Uterus (tissue), 2 donors: Measurements from ENCODE around the gene FAM114A2.

Source experiments
- POLR2A ChIP-seq, 2 donors: fragments of 450-650 bp; IDR thresholded peaks; one replicate each; pipeline ENCODE4 v1.6.1; 2016; ENCODE audit warnings: antibody characterized with exemption in 2 of 2, mild to moderate bottlenecking in 1 of 2, moderate library complexity in 1 of 2
- TF ChIP-seq, protein P1 (sequence below), 4 experiments: fragments of 200-600 bp in 2 of 4; fragments of 450-650 bp in 2 of 4; sonication (generic) in 2 of 4; IDR thresholded peaks; one replicate each; pipeline ENCODE4 v1.5.1; 2016 to 2019; ENCODE audit warnings: antibody characterized with exemption in 4 of 4, mild to moderate bottlenecking in 2 of 4, moderate library complexity in 1 of 4

DNA sequence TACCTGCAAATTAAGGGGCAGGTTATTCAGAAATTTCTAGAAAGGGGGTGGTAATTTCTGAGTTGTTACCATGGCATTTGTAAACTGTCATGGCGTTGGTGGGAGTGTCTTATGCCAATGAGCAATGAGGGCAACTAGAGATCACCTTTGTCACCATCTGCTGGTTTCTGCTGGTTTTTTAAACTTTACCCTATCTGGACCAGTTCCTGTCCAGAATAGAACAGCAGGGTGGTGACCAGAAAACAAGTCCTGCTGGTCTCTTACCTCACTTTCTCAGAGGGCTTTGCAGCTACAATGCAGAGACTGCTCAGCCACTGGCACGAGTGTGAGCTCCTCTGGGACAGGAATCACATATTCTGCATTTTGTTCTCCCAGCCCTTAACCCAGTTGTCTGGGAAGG is 51.4 kb downstream of the FAM114A2 start:
- no peak for TF ChIP-seq POLR2A (IDR thresholded peaks at IDR 0.05)
- TF ChIP-seq, protein P1, sequence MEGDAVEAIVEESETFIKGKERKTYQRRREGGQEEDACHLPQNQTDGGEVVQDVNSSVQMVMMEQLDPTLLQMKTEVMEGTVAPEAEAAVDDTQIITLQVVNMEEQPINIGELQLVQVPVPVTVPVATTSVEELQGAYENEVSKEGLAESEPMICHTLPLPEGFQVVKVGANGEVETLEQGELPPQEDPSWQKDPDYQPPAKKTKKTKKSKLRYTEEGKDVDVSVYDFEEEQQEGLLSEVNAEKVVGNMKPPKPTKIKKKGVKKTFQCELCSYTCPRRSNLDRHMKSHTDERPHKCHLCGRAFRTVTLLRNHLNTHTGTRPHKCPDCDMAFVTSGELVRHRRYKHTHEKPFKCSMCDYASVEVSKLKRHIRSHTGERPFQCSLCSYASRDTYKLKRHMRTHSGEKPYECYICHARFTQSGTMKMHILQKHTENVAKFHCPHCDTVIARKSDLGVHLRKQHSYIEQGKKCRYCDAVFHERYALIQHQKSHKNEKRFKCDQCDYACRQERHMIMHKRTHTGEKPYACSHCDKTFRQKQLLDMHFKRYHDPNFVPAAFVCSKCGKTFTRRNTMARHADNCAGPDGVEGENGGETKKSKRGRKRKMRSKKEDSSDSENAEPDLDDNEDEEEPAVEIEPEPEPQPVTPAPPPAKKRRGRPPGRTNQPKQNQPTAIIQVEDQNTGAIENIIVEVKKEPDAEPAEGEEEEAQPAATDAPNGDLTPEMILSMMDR (IDR thresholded peaks at IDR 0.05): no peak
